OCI-LY7 (cell line): ENCODE measurements around the gene BACH2. TPM values are rescaled to one million over a fixed set of nuclear protein-coding genes. Genes with fewer than 3 reads are reported as not detected.

Experiments
- BruUV-seq: library from RNA; stranded (reverse); fragments of 400-500 nt; replicated peaks from 2 replicates; lab custom pipeline; 2021; lab: Mats Ljungman, UMichigan
- CTCF ChIA-PET: fragments of 300-600 bp; sonication (Branson Sonifier 250); formaldehyde crosslinking; loops from one replicate; lab custom pipeline; 2022; ENCODE audit warnings: antibody characterized with exemption; ENCODE audit not compliant: unreplicated experiment; lab: Charles Lee
- POLR2A ChIA-PET: fragments of 300-600 bp; sonication (Branson Sonifier 250); formaldehyde crosslinking; loops from one replicate; lab custom pipeline; 2022; ENCODE audit warnings: antibody characterized with exemption; lab: Charles Lee
- DNase-seq: peaks from one replicate; pipeline ENCODE4 v3.0.0-alpha.2; 2015; ENCODE audit warnings: low spot score
- H2AFZ ChIP-seq: fragments of 200-600 bp; sonication (generic), shearing (Covaris generic); 2 replicates; pipeline ENCODE4 v1.6.1; 2014; ENCODE audit warnings: mild to moderate bottlenecking, antibody characterized with exemption, low read length, moderate library complexity
- H3K27ac ChIP-seq: fragments of 200-600 bp; sonication (generic); 2 replicates; pipeline ENCODE4 v1.5.1; 2014; ENCODE audit warnings: mixed run types, low read depth, mild to moderate bottlenecking, moderate library complexity, low read length, inconsistent platforms; ENCODE audit not compliant: poor library complexity, severe bottlenecking
- H3K36me3 ChIP-seq: fragments of 200-600 bp; sonication (generic); 2 replicates; pipeline ENCODE4 v1.6.1; 2014; ENCODE audit warnings: mild to moderate bottlenecking, antibody characterized with exemption, low read length, moderate library complexity, mixed read lengths; ENCODE audit not compliant: insufficient read depth
- H3K4me1 ChIP-seq: fragments of 200-600 bp; sonication (generic); 2 replicates; pipeline ENCODE4 v1.5.1; 2014; ENCODE audit warnings: mild to moderate bottlenecking, low read length; ENCODE audit not compliant: insufficient read depth, poor library complexity, severe bottlenecking
- H3K4me2 ChIP-seq: fragments of 200-600 bp; sonication (generic); 2 replicates; pipeline ENCODE4 v1.6.1; 2014; ENCODE audit warnings: mild to moderate bottlenecking, low read length
- H3K4me3 ChIP-seq: fragments of 200-600 bp; sonication (generic); 2 replicates; pipeline ENCODE4 v1.5.1; 2014; ENCODE audit warnings: mild to moderate bottlenecking, low read depth, low read length; ENCODE audit not compliant: poor library complexity, severe bottlenecking
- H3K79me2 ChIP-seq: fragments of 200-600 bp; sonication (generic); 2 replicates; pipeline ENCODE4 v1.6.1; 2016; ENCODE audit warnings: low read depth, mild to moderate bottlenecking, low read length, moderate library complexity, mixed read lengths; ENCODE audit not compliant: insufficient read depth
- H3K9me2 ChIP-seq: fragments of 200-600 bp; sonication (generic); 2 replicates; pipeline ENCODE4 v1.6.1; 2016; ENCODE audit warnings: mild to moderate bottlenecking, low read length, mixed read lengths; ENCODE audit not compliant: insufficient read depth
- H3K9me3 ChIP-seq: fragments of 200-600 bp; sonication (generic); 2 replicates; pipeline ENCODE4 v1.6.1; 2014; ENCODE audit warnings: mild to moderate bottlenecking, mixed run types, low read length, mixed read lengths
- H4K20me1 ChIP-seq: fragments of 200-600 bp; sonication (generic); 2 replicates; pipeline ENCODE4 v1.6.1; 2014; ENCODE audit warnings: mild to moderate bottlenecking, antibody characterized with exemption, low read length, moderate library complexity, mixed read lengths; ENCODE audit not compliant: insufficient read depth
- CTCF ChIP-seq: fragments of 200-600 bp; sonication (generic); conservative IDR thresholded peaks from 2 replicates; pipeline ENCODE4 v1.5.1; 2014; ENCODE audit warnings: mild to moderate bottlenecking, antibody characterized with exemption, low read length, moderate library complexity, mixed read lengths
- EZH2phosphoT487 ChIP-seq: fragments of 200-600 bp; sonication (generic); IDR thresholded peaks from 2 replicates; pipeline ENCODE4 v1.6.1; 2018; ENCODE audit warnings: low read depth, borderline replicate concordance, mild to moderate bottlenecking, mixed run types, antibody characterized with exemption, low read length, moderate library complexity, mixed read lengths
- intact Hi-C: fragments of 100-400 bp; cut with micrococcal nuclease; formaldehyde crosslinking; loops from one replicate; pipeline ENCODE4 v1.10.0; 2022; ENCODE audit not compliant: unreplicated experiment
- total RNA-seq, 2 experiments: library from RNA; depleted of rRNA in 1 of 2; stranded (reverse); fragments of >200 nt in 1 of 2; shearing (Covaris generic) in 1 of 2; gene quantifications; 2 replicates each; pipeline ENCODE4 v1.2.3, GENCODE V29; 2014 to 2022

BACH2 gene
- total RNA-seq, 2 experiments from 2014 or later: 92.0 to 163 TPM

GRCh38 chr6:90127595-90127994, 169.0 kb downstream of the BACH2 start:
- no peak for DNase-seq
- intact Hi-C loops: no loop called here
- Histone ChIP-seq H3K4me3 (no peak overlapping the region), H3K4me1 (peaks cover 61% of the 10 kb centered on the region), H3K9me3 (no peaks in the 10 kb centered on the region), H3K27ac (no peak overlapping the region), H3K4me2 (no peak overlapping the region), H3K79me2 (peaks cover 62% of the 10 kb centered on the region; the same call in 1 of the 2 replicates), H2AFZ (no peak overlapping the region), H4K20me1 (peaks cover 11% of the 10 kb centered on the region; the same call in 1 of the 2 replicates), H3K9me2 (no peaks in the 10 kb centered on the region), H3K36me3 (peaks cover 55% of the 10 kb centered on the region)
- ChIA-PET POLR2A (interaction anchor here (0.6 to 1.6 kb wide), 4 partner anchors 11 to 67 kb away, joined by 3 to 4 read pairs (median 4); no protein-coding TSS in a partner anchor), CTCF (no interaction called here)
- TF ChIP-seq CTCF: no peak
- TF ChIP-seq EZH2phosphoT487: no peak
- BruUV-seq: no TSS peak

- intact Hi-C loops: no loop called here
- ChIA-PET POLR2A (interaction anchor here (0.9 to 1.6 kb wide), 3 partner anchors 10 to 66 kb away, joined by 3 to 4 read pairs (median 3); no protein-coding TSS in a partner anchor), CTCF (no interaction called here)
- Histone ChIP-seq H3K9me3 (no peaks in the 10 kb centered on the region), H3K27ac (peak overlapping the region; percentile 60), H3K4me1 (peaks cover 63% of the 10 kb centered on the region), H3K4me2 (peak overlapping the region; percentile 65), H3K36me3 (peaks cover 55% of the 10 kb centered on the region), H3K79me2 (peaks cover 58% of the 10 kb centered on the region; the same call in 1 of the 2 replicates), H4K20me1 (peaks cover 11% of the 10 kb centered on the region; the same call in 1 of the 2 replicates), H3K4me3 (no peak overlapping the region), H3K9me2 (no peaks in the 10 kb centered on the region), H2AFZ (no peak overlapping the region)
- no TSS peak for BruUV-seq
- no peak for DNase-seq
- no peak for TF ChIP-seq EZH2phosphoT487
- TF ChIP-seq CTCF: no peak
Observed at GRCh38 chr6:90126839-90127238, 169.8 kb downstream of the BACH2 start.

GRCh38 chr6:90126181-90126580, 170.5 kb downstream of the BACH2 start:
- Histone ChIP-seq H3K27ac (peak overlapping the region; percentile 60), H3K4me2 (peak overlapping the region; percentile 65), H2AFZ (no peak overlapping the region), H3K36me3 (peaks cover 50% of the 10 kb centered on the region), H3K4me1 (peaks cover 67% of the 10 kb centered on the region), H3K4me3 (no peak overlapping the region), H3K9me2 (no peaks in the 10 kb centered on the region), H4K20me1 (peaks cover 11% of the 10 kb centered on the region; the same call in 1 of the 2 replicates), H3K79me2 (peaks cover 52% of the 10 kb centered on the region; the same call in 1 of the 2 replicates), H3K9me3 (no peaks in the 10 kb centered on the region)
- no peak for DNase-seq
- TF ChIP-seq CTCF (no peak), EZH2phosphoT487 (no peak)
- BruUV-seq: no TSS peak
- ChIA-PET CTCF (interaction anchor here (0.6 kb wide), 1 partner anchor 170 kb away, joined by 3 read pairs; no protein-coding TSS in a partner anchor), POLR2A (interaction anchor here (0.6 to 1.6 kb wide), 4 partner anchors 9 to 241 kb away, joined by 3 to 4 read pairs (median 3); no protein-coding TSS in a partner anchor)
- intact Hi-C loops: no loop called here
